Neuronal stem cell (in vitro differentiated cells): ENCODE results near the gene TNS1.
A peak's percentile ranks its signal among the peaks of the same experiment; 100 is the strongest.

Experiments used
- DNase-seq: peaks from one replicate; pipeline ENCODE4 v3.0.0-alpha.2; 2013; ENCODE audit warnings: low spot score
- H2AFZ ChIP-seq: one replicate; pipeline ENCODE4 v1.6.1; 2013; ENCODE audit warnings: mild to moderate bottlenecking, low read length, inconsistent platforms
- H2AK5ac ChIP-seq: 2 replicates; pipeline ENCODE4 v1.6.1; 2013; ENCODE audit warnings: low read depth, mild to moderate bottlenecking, inconsistent platforms, low read length, moderate library complexity, mixed read lengths
- H2BK120ac ChIP-seq: 2 replicates; pipeline ENCODE4 v1.6.1; 2013; ENCODE audit warnings: low read depth, mild to moderate bottlenecking, inconsistent platforms, low read length, moderate library complexity, mixed read lengths
- H2BK12ac ChIP-seq: one replicate; pipeline ENCODE4 v1.6.1; 2013; ENCODE audit warnings: low read length, inconsistent platforms
- H2BK15ac ChIP-seq: 2 replicates; pipeline ENCODE4 v1.6.1; 2013; ENCODE audit warnings: mild to moderate bottlenecking, low read length, inconsistent platforms, mixed read lengths
- H2BK5ac ChIP-seq: one replicate; pipeline ENCODE4 v1.6.1; 2013; ENCODE audit warnings: inconsistent platforms, mild to moderate bottlenecking, low read length, moderate library complexity
- H3K14ac ChIP-seq: one replicate; pipeline ENCODE4 v1.6.1; 2013; ENCODE audit warnings: low read length, inconsistent platforms
- H3K18ac ChIP-seq: 2 replicates; pipeline ENCODE4 v1.6.1; 2013; ENCODE audit warnings: low read length, inconsistent platforms
- H3K23ac ChIP-seq: 2 replicates; pipeline ENCODE4 v1.6.1; 2013; ENCODE audit warnings: low read depth, mild to moderate bottlenecking, mixed read lengths, low read length, inconsistent platforms; ENCODE audit not compliant: poor library complexity
- H3K27ac ChIP-seq: replicated peaks from 3 replicates; pipeline ENCODE4 v1.5.1; 2013; ENCODE audit warnings: low read length, inconsistent platforms
- H3K27me3 ChIP-seq, 3 experiments: 2 replicates each; pipeline ENCODE4 v1.6.1; 2013; ENCODE audit warnings: low read length in 3 of 3, mild to moderate bottlenecking in 2 of 3, inconsistent platforms in 1 of 3, low read depth in 1 of 3, mixed read lengths in 1 of 3, moderate library complexity in 1 of 3; ENCODE audit not compliant: control insufficient read depth in 3 of 3, insufficient read depth in 3 of 3
- H3K36me3 ChIP-seq, 2 donors: replicated peaks in 1 of 2; 2 replicates each; pipeline ENCODE4 v1.6.1; 2013; ENCODE audit warnings: low read length in 2 of 2; ENCODE audit not compliant: control insufficient read depth in 2 of 2, insufficient read depth in 2 of 2
- H3K4ac ChIP-seq: 2 replicates; pipeline ENCODE4 v1.6.1; 2013; ENCODE audit warnings: inconsistent platforms, mild to moderate bottlenecking, low read length, moderate library complexity
- H3K4me1 ChIP-seq, 2 donors: 1 replicate in 1 of 2; 2 replicates in 1 of 2; pipeline ENCODE4 v1.6.1; 2013; ENCODE audit warnings: low read length in 2 of 2, low read depth in 1 of 2; ENCODE audit not compliant: control insufficient read depth in 2 of 2, insufficient read depth in 1 of 2
- H3K4me2 ChIP-seq: one replicate; pipeline ENCODE4 v1.6.1; 2013; ENCODE audit warnings: mild to moderate bottlenecking, low read length, inconsistent platforms; ENCODE audit not compliant: insufficient read depth, poor library complexity, severe bottlenecking
- H3K4me3 ChIP-seq, 2 donors: 2 replicates each; pipeline ENCODE4 v1.5.1; 2013; ENCODE audit warnings: low read length in 2 of 2, mild to moderate bottlenecking in 2 of 2, inconsistent platforms in 1 of 2, moderate library complexity in 1 of 2
- H3K79me1 ChIP-seq: one replicate; pipeline ENCODE4 v1.6.1; 2013; ENCODE audit warnings: low read depth, mild to moderate bottlenecking, inconsistent platforms, low read length, moderate library complexity
- H3K9ac ChIP-seq: one replicate; pipeline ENCODE4 v1.6.1; 2013; ENCODE audit warnings: mild to moderate bottlenecking, low read depth, low read length, inconsistent platforms; ENCODE audit not compliant: poor library complexity
- H3K9me3 ChIP-seq, 2 donors: replicated peaks in 1 of 2; 2 replicates each; pipeline versions ENCODE3 to v1.6.1; 2013; ENCODE audit warnings: low read length in 2 of 2, mild to moderate bottlenecking in 2 of 2, inconsistent platforms in 1 of 2, low read depth in 1 of 2, mixed read lengths in 1 of 2, moderate library complexity in 1 of 2; ENCODE audit not compliant: control insufficient read depth in 2 of 2, insufficient read depth in 1 of 2
- H4K8ac ChIP-seq: one replicate; pipeline ENCODE4 v1.6.1; 2013; ENCODE audit warnings: low read depth, mild to moderate bottlenecking, inconsistent platforms, low read length, moderate library complexity
- H4K91ac ChIP-seq: one replicate; pipeline ENCODE4 v1.6.1; 2013; ENCODE audit warnings: low read length, low read depth, mild to moderate bottlenecking, inconsistent platforms; ENCODE audit not compliant: poor library complexity
- WGBS, 2 donors: extraction: QIAGEN DNeasy Blood & Tissue Kit; methylation state at CpG; one replicate each; pipeline ENCODE4 v1.1.7; 2013; ENCODE audit warnings: missing lambda C conversion rate in 2 of 2, mixed read lengths in 1 of 2; ENCODE audit not compliant: insufficient read length in 2 of 2, insufficient replicate concordance in 1 of 2; ENCODE audit errors: extremely low coverage in 2 of 2; 5-methylcytosine and 5-hydroxymethylcytosine counted together

The TNS1 gene

DNA sequence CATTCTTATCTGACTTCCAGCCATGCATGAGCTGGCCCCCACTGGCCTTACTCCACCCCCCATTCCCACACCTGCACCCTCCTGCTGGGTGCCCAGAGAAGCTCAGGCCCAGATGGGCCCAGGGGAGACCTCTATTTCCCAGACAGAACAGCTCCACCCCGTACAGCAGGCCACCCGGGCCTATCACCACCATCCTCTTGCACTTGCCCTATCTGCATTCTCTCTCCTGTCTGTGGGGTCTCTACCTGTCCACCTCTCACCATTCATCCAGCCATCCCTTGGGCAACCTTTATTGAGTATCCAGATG is 25.3 kb upstream of the TNS1 start:
- Histone ChIP-seq H3K4me2 (no peak overlapping the region), H3K23ac (no peak overlapping the region), H4K8ac (no peak overlapping the region), H3K14ac (no peak overlapping the region), H3K27ac (no peak overlapping the region), H3K79me1 (peaks cover 2% of the 10 kb centered on the region), H3K36me3 (no peaks in the 10 kb centered on the region), H3K4me3 (no peak overlapping the region), H3K18ac (no peak overlapping the region), H3K9ac (no peak overlapping the region), H3K9me3 (no peaks in the 10 kb centered on the region), H2BK15ac (no peak overlapping the region), H3K27me3 (peaks cover under 1 to 35% (median 8%) of the 10 kb centered on the region in 3 experiments), H3K4me1 (peaks cover 0 to 10% of the 10 kb centered on the region in 2 donors), H2BK120ac (peak overlapping the region; percentile 20), H2BK5ac (peak overlapping the region; percentile 25), H2AK5ac (peak overlapping the region; percentile 22), H2AFZ (no peak overlapping the region), H4K91ac (no peak overlapping the region), H3K4ac (no peak overlapping the region), H2BK12ac (no peak overlapping the region)
- no peak for DNase-seq
- WGBS, 2 donors, result no CpG with 5 or more reads among the region's 2 CpGs

GRCh38 chr2:218027426-218028188 is 24.8 kb upstream of the TNS1 start:
- DNase-seq, result no peak
- peak overlapping the region; percentile 41 for H2AK5ac ChIP-seq
- H3K18ac ChIP-seq, result peak overlapping the region; percentile 54
- H2BK15ac ChIP-seq, result peak overlapping the region; percentile 69
- H3K27ac ChIP-seq, result no peak overlapping the region
- no peak overlapping the region for H3K4me3 ChIP-seq
- no peaks in the 10 kb centered on the region for H3K9me3 ChIP-seq
- peaks cover 0 to 30% (median 2%) of the 10 kb centered on the region in 3 experiments for H3K27me3 ChIP-seq
- no peak overlapping the region for H3K14ac ChIP-seq
- no peak overlapping the region for H3K23ac ChIP-seq
- no peak overlapping the region for H3K4ac ChIP-seq
- H3K4me2 ChIP-seq, result no peak overlapping the region
- peaks cover 2% of the 10 kb centered on the region for H3K79me1 ChIP-seq
- no CpG with 5 or more reads among the region's 6 CpGs for WGBS, 2 donors
- H3K36me3 ChIP-seq, result no peaks in the 10 kb centered on the region
- no peak overlapping the region for H4K8ac ChIP-seq
- no peak overlapping the region for H2AFZ ChIP-seq
- peak overlapping the region; percentile 36 for H2BK12ac ChIP-seq
- peak overlapping the region; percentile 77 for H2BK120ac ChIP-seq
- H3K9ac ChIP-seq, result no peak overlapping the region
- no peak overlapping the region for H4K91ac ChIP-seq
- H2BK5ac ChIP-seq, result peak overlapping the region; percentile 25
- peaks cover 0 to 15% of the 10 kb centered on the region in 2 donors for H3K4me1 ChIP-seq

- no peak overlapping the region for H3K4ac ChIP-seq
- no peak overlapping the region for H2AFZ ChIP-seq
- DNase-seq, result no peak
- no peak overlapping the region for H3K4me3 ChIP-seq
- H4K8ac ChIP-seq, result no peak overlapping the region
- peaks cover 2% of the 10 kb centered on the region for H3K79me1 ChIP-seq
- H3K9ac ChIP-seq, result peak overlapping the region; percentile 38
- H4K91ac ChIP-seq, result no peak overlapping the region
- H2AK5ac ChIP-seq, result peak overlapping the region; percentile 41
- no peak overlapping the region for H3K4me2 ChIP-seq
- H3K18ac ChIP-seq, result peak overlapping the region; percentile 66
- H3K9me3 ChIP-seq, result no peaks in the 10 kb centered on the region
- H3K14ac ChIP-seq, result no peak overlapping the region
- peaks cover 5 to 22% of the 10 kb centered on the region in 2 donors for H3K4me1 ChIP-seq
- WGBS, 2 donors, result no CpG with 5 or more reads among the region's 17 CpGs
- no peaks in the 10 kb centered on the region for H3K36me3 ChIP-seq
- H2BK15ac ChIP-seq, result peak overlapping the region; percentile 69
- no peak overlapping the region for H3K27ac ChIP-seq
- no peak overlapping the region for H2BK120ac ChIP-seq
- H2BK12ac ChIP-seq, result peak overlapping the region; percentile 36
- peaks cover 0 to 23% (median 0%) of the 10 kb centered on the region in 3 experiments for H3K27me3 ChIP-seq
- H2BK5ac ChIP-seq, result peak overlapping the region; percentile 7
- H3K23ac ChIP-seq, result no peak overlapping the region
Observed at GRCh38 chr2:218026676-218027425, 24.1 kb upstream of the TNS1 start.

GRCh38 chr2:218026244-218026643 is 23.4 kb upstream of the TNS1 start:
- peaks cover 0 to 19% (median 0%) of the 10 kb centered on the region in 3 experiments for H3K27me3 ChIP-seq
- no peak overlapping the region for H2AFZ ChIP-seq
- no peak overlapping the region for H3K27ac ChIP-seq
- H2AK5ac ChIP-seq, result peak overlapping the region; percentile 41
- H3K9me3 ChIP-seq, result no peaks in the 10 kb centered on the region
- H2BK5ac ChIP-seq, result peak overlapping the region; percentile 7
- H3K4me3 ChIP-seq, result no peak overlapping the region
- no peak overlapping the region for H2BK12ac ChIP-seq
- H3K4me1 ChIP-seq, result peaks cover 7 to 22% of the 10 kb centered on the region in 2 donors
- DNase-seq, result no peak
- H3K36me3 ChIP-seq, result no peaks in the 10 kb centered on the region
- H3K18ac ChIP-seq, result peak overlapping the region; percentile 66
- peaks cover under 1% of the 10 kb centered on the region for H3K79me1 ChIP-seq
- no CpG with 5 or more reads among the region's 7 CpGs for WGBS, 2 donors
- peak overlapping the region; percentile 38 for H3K9ac ChIP-seq
- H3K14ac ChIP-seq, result no peak overlapping the region
- no peak overlapping the region for H3K23ac ChIP-seq
- H4K91ac ChIP-seq, result no peak overlapping the region
- no peak overlapping the region for H3K4me2 ChIP-seq
- no peak overlapping the region for H4K8ac ChIP-seq
- H3K4ac ChIP-seq, result no peak overlapping the region
- peak overlapping the region; percentile 65 for H2BK15ac ChIP-seq
- no peak overlapping the region for H2BK120ac ChIP-seq
